Neural cell (in vitro differentiated cells): Measurements from ENCODE around the gene HIP1.

Source experiments
- EP300 ChIP-seq: fragments of 450-650 bp; conservative IDR thresholded peaks from 2 replicates; pipeline ENCODE4 v1.6.1; 2014; ENCODE audit warnings: antibody characterized with exemption, mild to moderate bottlenecking, moderate library complexity; ENCODE audit not compliant: poor library complexity, severe bottlenecking
- POLR2AphosphoS5 ChIP-seq: IDR thresholded peaks from 2 replicates; pipeline ENCODE4 v1.6.1; 2012
- RAD21 ChIP-seq: fragments of 450-650 bp; conservative IDR thresholded peaks from 2 replicates; pipeline ENCODE4 v1.6.1; 2014; ENCODE audit warnings: antibody characterized with exemption, mild to moderate bottlenecking, moderate library complexity
- TAF1 ChIP-seq: IDR thresholded peaks from 2 replicates; pipeline ENCODE4 v1.6.1; 2012; ENCODE audit warnings: low read depth
- TF ChIP-seq, protein P1 (sequence below): fragments of 450-650 bp; IDR thresholded peaks from 2 replicates; pipeline ENCODE4 v1.5.1; 2014; ENCODE audit warnings: antibody characterized with exemption, mild to moderate bottlenecking, moderate library complexity; ENCODE audit not compliant: poor library complexity, severe bottlenecking

DNA sequence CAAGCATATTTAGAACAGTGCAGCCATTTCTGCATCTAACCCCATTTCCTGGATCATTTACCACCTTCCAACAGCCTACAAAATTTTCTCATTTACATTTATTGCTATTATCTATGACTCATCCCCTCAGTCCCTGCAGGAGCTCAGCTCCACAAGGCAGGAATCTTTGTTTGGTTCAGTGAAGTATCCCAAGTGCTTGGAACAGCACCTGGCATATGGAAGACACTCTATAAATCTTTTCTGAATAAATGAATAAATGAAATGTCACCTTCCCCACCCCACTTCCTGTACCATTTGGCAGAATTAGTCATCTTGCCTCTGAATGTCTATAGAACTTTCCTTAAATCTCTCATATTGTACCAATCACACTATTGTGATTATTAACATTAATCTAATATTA lies 110.7 kb downstream of the HIP1 start:
- TF ChIP-seq, protein P1, sequence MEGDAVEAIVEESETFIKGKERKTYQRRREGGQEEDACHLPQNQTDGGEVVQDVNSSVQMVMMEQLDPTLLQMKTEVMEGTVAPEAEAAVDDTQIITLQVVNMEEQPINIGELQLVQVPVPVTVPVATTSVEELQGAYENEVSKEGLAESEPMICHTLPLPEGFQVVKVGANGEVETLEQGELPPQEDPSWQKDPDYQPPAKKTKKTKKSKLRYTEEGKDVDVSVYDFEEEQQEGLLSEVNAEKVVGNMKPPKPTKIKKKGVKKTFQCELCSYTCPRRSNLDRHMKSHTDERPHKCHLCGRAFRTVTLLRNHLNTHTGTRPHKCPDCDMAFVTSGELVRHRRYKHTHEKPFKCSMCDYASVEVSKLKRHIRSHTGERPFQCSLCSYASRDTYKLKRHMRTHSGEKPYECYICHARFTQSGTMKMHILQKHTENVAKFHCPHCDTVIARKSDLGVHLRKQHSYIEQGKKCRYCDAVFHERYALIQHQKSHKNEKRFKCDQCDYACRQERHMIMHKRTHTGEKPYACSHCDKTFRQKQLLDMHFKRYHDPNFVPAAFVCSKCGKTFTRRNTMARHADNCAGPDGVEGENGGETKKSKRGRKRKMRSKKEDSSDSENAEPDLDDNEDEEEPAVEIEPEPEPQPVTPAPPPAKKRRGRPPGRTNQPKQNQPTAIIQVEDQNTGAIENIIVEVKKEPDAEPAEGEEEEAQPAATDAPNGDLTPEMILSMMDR = no peak
- TF ChIP-seq POLR2AphosphoS5 (no peak), RAD21 (no peak), TAF1 (no peak), EP300 (no peak)
